GM21717 (cell line): ENCODE measurements around the gene SMKR1.
"Not testable (repeated sequence)": the region's sequence is repeated elsewhere in the genome, so short reads cannot be mapped to it uniquely, and the experiment has no call there.

Experiments used
- ATAC-seq: cut with Tn5 transposase; IDR thresholded peaks from one replicate; pipeline ENCODE4 v1.9.1; 2021; ENCODE audit warnings: mild to moderate bottlenecking, moderate library complexity; ENCODE audit not compliant: unreplicated experiment

The SMKR1 gene

DNA sequence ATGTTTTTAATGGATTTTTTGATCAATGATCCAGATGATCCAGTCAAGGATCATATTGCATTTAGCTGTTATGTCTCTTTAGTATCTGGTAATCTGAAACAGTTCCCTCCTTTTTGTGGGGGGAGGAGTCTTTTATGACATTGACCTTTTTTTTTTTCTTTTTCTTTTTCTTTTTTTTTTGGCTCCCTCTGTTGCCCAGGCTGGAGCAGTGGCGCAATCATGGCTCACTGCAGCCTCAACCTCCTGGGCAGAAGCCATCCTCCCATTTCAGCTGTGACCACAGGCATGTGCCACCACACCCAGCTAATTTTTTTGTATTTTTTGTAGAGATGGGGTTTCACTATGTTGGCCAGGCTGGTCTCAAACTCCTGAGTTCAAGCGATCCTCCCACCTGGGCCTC lies 22.1 kb downstream of the SMKR1 start:
- ATAC-seq: not testable (repeated sequence)

DNA sequence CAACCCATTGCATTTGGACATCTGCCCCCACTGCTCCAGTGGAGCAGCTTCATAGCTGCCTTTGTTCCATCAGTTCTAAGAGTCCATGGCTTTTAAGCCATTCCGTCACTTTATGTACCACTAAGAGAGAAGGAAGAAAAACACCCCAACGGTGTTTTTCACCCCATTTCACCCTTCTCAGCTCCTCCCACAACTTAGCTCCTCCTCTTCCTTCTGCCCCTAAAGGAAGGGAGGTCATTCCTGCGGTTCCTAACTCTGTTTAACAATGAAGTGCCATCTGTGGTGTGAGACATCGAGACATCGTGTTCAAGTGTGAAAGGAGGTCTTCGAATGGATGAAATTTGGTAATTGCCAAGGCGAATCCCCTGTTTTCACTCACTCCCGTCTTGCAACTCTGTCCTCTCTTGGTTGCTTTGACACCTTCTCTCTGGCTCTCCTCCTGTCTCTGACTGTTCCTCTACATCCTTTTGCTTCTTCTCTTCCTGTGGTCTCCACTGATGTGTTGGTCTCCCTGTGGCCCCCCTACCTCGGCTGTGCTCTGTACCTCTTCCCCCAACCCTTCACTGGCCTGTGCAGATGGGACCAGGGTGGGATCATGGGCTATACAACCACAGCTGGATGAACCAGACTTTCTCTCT lies 23.0 kb downstream of the SMKR1 start:
- no peak for ATAC-seq

GRCh38 chr7:129529643-129530042 lies 27.3 kb downstream of the SMKR1 start:
- ATAC-seq: no peak

- ATAC-seq: no peak
Measured at GRCh38 chr7:129530795-129531391, 28.6 kb downstream of the SMKR1 start.

- no peak for ATAC-seq
Measured at GRCh38 chr7:129531721-129532120, 29.4 kb downstream of the SMKR1 start.

DNA sequence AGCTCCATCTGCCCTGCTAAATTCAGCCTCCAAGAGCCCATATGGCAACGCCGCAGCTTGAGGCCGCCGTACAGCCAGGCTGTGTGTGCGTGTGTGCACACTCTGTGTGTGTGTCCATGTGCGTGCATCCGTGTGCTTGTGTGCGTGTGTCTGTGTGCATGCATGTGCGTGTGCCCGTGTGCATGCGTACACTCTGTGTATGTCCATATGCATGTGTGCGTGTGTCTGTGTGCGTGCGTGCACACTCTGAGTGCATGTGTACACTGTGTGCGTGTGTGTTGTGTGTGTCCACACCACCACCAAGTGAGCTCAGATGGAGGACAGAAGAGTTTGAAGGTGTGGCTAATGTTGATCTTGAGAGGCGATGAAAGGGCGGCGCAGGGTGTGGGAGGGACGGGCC lies 30.0 kb downstream of the SMKR1 start:
- ATAC-seq: no peak

DNA sequence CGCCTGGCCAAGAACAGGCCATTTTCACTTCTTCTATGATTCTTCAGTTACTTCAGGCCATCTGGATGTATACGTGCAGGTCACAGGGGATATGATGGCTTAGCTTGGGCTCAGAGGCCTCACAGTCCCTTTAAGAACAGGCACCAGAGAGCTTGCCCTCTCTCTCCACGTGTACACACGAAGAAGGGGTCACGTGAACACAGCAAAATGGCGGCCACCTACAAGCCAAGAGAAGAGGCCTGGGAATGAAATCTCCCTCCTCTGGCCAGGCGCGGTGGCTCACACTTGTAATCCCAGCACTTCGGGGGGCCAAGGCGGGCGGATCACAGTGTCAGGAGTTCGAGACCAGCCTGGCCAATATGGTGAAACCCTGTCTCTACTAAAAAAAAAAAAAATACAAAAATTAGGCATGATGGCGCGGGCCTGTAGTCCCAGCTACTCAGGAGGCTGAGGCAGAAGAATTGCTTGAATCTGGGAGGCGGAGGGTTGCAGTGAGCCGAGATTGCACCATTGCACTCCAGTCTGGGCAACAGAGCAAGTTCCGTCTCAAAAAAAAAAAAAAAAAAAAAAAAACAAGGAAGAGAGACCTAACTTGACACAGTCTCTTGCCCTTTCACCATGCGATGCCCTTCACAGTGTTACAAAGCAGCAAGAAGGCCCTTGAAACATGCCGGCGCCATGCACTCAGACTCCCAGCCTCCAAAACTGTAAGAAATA lies 32.4 kb downstream of the SMKR1 start:
- not testable (repeated sequence) for ATAC-seq

- ATAC-seq: no peak
Measured at GRCh38 chr7:129535896-129536295, 33.6 kb downstream of the SMKR1 start.

- no peak for ATAC-seq
Measured at GRCh38 chr7:129536323-129536722, 34.0 kb downstream of the SMKR1 start.

- ATAC-seq: no peak
Measured at GRCh38 chr7:129538790-129539189, 36.5 kb downstream of the SMKR1 start.

- ATAC-seq: no peak
Measured at GRCh38 chr7:129540340-129540739, 38.0 kb downstream of the SMKR1 start.

DNA sequence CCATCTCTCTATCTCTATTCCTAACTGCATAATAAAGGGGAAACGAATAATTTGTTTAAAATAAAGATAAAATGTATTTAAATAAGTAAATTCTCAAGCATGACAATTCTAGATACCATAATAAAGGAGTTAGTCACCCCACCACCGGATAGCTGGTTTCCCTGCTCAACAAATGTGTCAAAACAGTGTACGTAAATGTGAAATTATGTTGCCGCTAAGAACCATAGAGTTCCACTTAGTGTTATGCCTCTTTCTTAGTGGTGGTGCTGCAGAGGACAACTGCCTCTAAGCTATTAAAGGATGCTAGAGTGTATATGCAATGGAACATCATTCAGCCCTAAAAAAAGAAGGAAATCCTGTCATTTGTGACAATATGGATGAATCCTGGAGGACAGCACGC lies 42.4 kb downstream of the SMKR1 start:
- ATAC-seq: no peak

GRCh38 chr7:129550693-129551360 lies 48.5 kb downstream of the SMKR1 start:
- ATAC-seq: no peak

DNA sequence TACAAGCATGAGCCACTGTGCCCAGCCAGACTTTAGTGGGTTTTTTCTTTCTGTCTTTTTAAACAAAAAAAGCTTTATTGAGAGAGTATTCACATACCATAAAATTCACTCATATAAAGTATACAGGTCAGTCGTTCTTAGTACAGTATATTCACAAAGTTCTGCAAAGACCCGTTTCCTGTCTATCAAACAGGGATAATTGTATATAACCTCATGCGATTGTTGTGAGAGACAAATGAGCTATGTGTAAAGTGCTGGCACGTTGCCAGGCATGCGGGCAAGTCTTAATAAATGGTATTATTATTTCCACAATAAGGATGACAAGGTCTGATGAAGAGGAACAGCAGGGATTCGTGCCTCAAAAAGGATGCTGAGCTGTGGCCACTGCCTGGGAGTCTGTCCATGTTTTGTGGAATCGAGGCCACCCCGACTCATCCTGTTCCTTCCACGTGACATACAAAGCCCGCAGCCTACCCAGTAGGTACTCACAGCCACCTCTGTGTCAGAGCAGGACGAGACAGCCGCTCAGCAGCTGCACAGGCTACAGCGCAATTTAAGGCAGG lies 51.6 kb downstream of the SMKR1 start:
- ATAC-seq: no peak

DNA sequence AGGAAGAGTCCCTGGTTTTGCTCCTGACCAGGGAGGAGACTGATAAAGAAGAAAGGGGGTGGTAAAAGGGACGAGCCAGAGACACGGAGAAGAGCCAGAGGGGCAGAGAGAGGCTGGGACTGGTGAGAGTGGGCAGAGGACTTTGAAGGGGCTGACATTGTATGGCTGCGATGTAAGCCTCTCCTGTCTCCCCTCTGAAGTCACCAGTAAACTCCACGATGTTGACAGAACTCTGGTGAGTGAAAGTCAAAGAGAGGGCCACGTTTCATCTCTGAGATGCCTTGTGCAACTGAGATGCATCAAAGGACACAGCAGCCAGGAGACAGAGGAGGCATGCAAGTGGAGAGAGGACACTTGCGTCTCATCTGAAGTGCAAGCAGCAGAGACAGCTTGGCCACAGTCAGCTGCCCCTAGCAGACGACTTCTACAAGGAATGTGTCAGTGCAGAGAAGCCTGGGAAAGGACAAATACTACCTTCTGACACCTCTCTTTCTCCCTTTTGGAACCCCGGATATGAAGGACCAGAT lies 54.3 kb downstream of the SMKR1 start:
- ATAC-seq: no peak

DNA sequence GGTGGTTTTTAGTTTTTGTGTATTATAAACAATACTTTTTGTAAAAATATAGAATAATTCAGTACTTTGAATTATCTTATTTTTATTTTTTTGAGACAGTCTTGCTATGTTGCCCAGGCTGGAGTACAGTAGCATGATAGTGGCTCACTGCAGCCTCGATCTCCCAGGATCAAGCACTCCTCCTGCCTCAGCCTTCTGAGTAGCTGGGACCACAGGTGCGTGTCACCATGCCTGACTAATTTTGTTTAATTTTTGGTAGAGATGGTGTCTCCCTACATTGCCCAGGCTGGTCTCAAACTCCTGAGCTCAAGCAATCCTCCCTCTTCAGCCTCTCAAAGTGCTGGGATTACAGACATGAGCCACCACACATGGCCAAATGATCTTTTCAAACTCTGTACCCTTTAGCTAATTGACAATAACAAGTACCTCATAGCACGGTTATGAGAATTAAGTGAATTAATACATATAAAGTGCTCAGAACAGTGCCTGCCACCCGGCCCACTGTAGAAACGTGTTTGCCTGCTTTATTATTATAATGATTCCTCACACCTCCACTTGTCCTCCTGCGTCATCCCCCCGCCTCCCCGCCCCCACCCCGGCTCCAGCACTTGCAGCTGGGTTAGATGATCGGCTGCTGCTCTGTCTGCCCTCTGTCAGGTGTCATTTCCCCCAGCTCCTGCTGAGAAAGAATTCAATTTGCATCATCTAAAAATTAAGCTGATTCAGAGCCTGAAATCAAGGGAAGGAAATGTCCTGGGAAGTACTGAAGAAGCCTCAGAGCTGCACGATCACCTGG lies 55.6 kb downstream of the SMKR1 start:
- no peak for ATAC-seq

DNA sequence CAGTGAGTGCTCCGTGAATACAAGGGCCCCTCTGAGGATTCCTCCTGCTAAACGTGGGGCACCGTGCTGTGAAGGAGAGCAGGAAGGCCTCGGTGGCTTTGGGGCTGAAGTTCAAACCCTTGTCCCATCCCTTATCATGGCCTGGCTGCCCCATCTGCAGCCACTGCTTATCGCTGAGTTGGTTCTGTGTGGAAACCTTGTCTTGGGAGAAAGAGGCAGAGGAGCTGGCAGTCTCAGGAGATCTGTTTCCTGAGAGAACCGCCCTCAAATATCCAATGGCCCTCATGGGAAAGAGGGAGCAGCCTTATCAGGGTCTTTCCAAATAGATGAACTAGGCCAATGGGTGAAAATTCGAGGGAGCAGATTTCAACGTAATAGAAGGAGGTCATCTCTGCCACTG lies 57.2 kb downstream of the SMKR1 start:
- no peak for ATAC-seq

- ATAC-seq: no peak
Measured at GRCh38 chr7:129560831-129561230, 58.5 kb downstream of the SMKR1 start.

DNA sequence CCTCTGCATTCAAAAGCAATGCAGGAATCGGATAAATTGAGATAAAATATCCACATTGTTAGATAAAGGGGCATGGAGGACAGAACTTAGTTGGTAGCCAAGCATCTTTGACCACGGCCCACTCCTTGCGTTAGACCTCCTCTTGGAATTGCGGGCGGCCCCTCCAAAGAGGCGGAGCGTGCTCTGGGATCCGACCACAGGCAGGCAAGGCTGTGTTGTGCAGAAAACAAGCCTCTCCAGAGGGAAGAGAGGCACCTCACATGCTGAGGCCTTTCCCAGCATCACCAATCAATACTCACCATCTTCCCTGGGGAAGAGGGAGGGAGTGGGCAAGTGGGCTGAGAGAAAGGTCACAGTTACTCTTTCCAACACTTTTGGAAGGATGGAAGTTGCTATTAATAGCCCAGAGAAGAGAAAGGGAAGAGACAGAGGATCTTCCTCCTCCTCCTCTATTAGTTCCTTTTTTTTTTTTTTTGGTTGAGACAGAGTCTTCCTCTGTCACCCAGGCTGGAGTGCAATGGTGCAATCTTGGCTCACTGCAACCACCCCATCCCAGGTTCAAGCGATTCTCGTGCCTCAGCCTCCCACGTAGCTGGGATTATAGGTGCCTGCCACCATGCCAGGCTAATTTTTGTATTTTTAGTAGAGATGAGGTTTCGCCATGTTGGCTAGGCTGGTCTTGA lies 59.5 kb downstream of the SMKR1 start:
- no peak for ATAC-seq
